Immature natural killer cell (primary cell): ENCODE results near the gene CFAP74. TPM values are rescaled to one million over a fixed set of nuclear protein-coding genes. Genes with fewer than 3 reads are reported as not detected.
A peak's percentile ranks its signal among the peaks of the same experiment; 100 is the strongest.

Experiments
- DNase-seq, 3 donors: peaks; one replicate each; pipeline ENCODE4 v3.0.0; 2022; ENCODE audit warnings: mixed read lengths in 1 of 3
- H3K27ac Mint-ChIP-seq, 6 donors: one replicate each; pipeline ENCODE4 v1.8.0; 2020; ENCODE audit warnings: mixed read lengths in 6 of 6, mild to moderate bottlenecking in 5 of 6, inconsistent platforms in 4 of 6, moderate library complexity in 3 of 6
- H3K27me3 Mint-ChIP-seq, 3 donors: one replicate each; pipeline ENCODE4 v1.8.0; 2020 to 2021; ENCODE audit warnings: low read depth in 3 of 3, mild to moderate bottlenecking in 3 of 3, mixed read lengths in 3 of 3, moderate library complexity in 3 of 3, inconsistent platforms in 1 of 3
- H3K36me3 Mint-ChIP-seq, 3 donors: one replicate each; pipeline ENCODE4 v1.8.0; 2020; ENCODE audit warnings: mixed read lengths in 3 of 3, inconsistent platforms in 2 of 3, mild to moderate bottlenecking in 2 of 3
- H3K4me1 Mint-ChIP-seq, 2 donors: one replicate each; pipeline ENCODE4 v1.8.0; 2020; ENCODE audit warnings: inconsistent platforms in 2 of 2, mild to moderate bottlenecking in 2 of 2, mixed read lengths in 2 of 2, moderate library complexity in 1 of 2
- H3K4me3 Mint-ChIP-seq, 5 donors: one replicate each; pipeline ENCODE4 v1.8.0; 2020; ENCODE audit warnings: mild to moderate bottlenecking in 5 of 5, mixed read lengths in 5 of 5, inconsistent platforms in 3 of 5, moderate library complexity in 3 of 5
- H3K9me3 Mint-ChIP-seq, 6 donors: one replicate each; pipeline ENCODE4 v1.8.0; 2020; ENCODE audit warnings: mild to moderate bottlenecking in 6 of 6, mixed read lengths in 6 of 6, inconsistent platforms in 4 of 6, moderate library complexity in 3 of 6
- polyA plus RNA-seq, 3 donors: library from polyadenylated mRNA; unstranded; fragments of 300-500 nt; fragmentation: Illumina TruSeq; gene quantifications; one replicate each; pipeline ENCODE4 v1.2.3, GENCODE V29; 2021

Gene CFAP74
- polyA plus RNA-seq, 3 donors from 2014 or later: not detected

GRCh38 chr1:2021550-2021949 lies 18.0 kb upstream of the CFAP74 start:
- Mint-ChIP-seq H3K27me3 (peaks cover 11 to 20% (median 12%) of the 10 kb centered on the region in 3 donors), H3K36me3 (no peaks in the 10 kb centered on the region), H3K4me1 (peaks cover 6 to 8% of the 10 kb centered on the region in 2 donors), H3K27ac (no peak overlapping the region), H3K4me3 (no peak overlapping the region), H3K9me3 (peaks cover 0 to 2% (median 0%) of the 10 kb centered on the region in 6 donors)
- no peak for DNase-seq

- peaks cover 11 to 20% (median 12%) of the 10 kb centered on the region in 3 donors for H3K27me3 Mint-ChIP-seq
- H3K9me3 Mint-ChIP-seq: peaks cover 0 to 2% (median 0%) of the 10 kb centered on the region in 6 donors
- H3K36me3 Mint-ChIP-seq: no peaks in the 10 kb centered on the region
- peaks cover 6 to 8% of the 10 kb centered on the region in 2 donors for H3K4me1 Mint-ChIP-seq
- no peak overlapping the region for H3K27ac Mint-ChIP-seq
- DNase-seq: no peak
- no peak overlapping the region for H3K4me3 Mint-ChIP-seq
Measured at GRCh38 chr1:2020310-2020655, 16.7 kb upstream of the CFAP74 start.

GRCh38 chr1:2019571-2020309 lies 16.2 kb upstream of the CFAP74 start:
- Mint-ChIP-seq H3K27ac (no peak overlapping the region), H3K27me3 (peaks cover 11 to 20% (median 12%) of the 10 kb centered on the region in 3 donors), H3K4me1 (peaks cover 6 to 8% of the 10 kb centered on the region in 2 donors), H3K4me3 (no peak overlapping the region), H3K9me3 (peaks cover 0 to 2% (median 0%) of the 10 kb centered on the region in 6 donors), H3K36me3 (no peaks in the 10 kb centered on the region)
- no peak for DNase-seq

GRCh38 chr1:2019172-2019543 lies 15.6 kb upstream of the CFAP74 start, which contains the start of gene GABRD:
GABRD (plus strand) TSS chr1:2019345; CDS start chr1:2019424, 79 bp downstream.
- DNase-seq: no peak
- peaks cover 0 to 2% (median 0%) of the 10 kb centered on the region in 6 donors for H3K9me3 Mint-ChIP-seq
- H3K27me3 Mint-ChIP-seq: peaks cover 14 to 20% (median 14%) of the 10 kb centered on the region in 3 donors
- H3K4me3 Mint-ChIP-seq: peak within 1 kb of the TSS; percentile 37 to 85 (median 79)
- H3K36me3 Mint-ChIP-seq: no peaks in the 10 kb centered on the region
- no peak within 1 kb of the TSS for H3K27ac Mint-ChIP-seq
- H3K4me1 Mint-ChIP-seq: peaks cover 6 to 8% of the 10 kb centered on the region in 2 donors

- no peak overlapping the region for H3K27ac Mint-ChIP-seq
- peaks cover 14 to 20% (median 17%) of the 10 kb centered on the region in 3 donors for H3K27me3 Mint-ChIP-seq
- peaks cover 0 to 2% (median 0%) of the 10 kb centered on the region in 6 donors for H3K9me3 Mint-ChIP-seq
- peak overlapping the region; percentile 37 to 85 (median 79) for H3K4me3 Mint-ChIP-seq
- no peaks in the 10 kb centered on the region for H3K36me3 Mint-ChIP-seq
- H3K4me1 Mint-ChIP-seq: peaks cover 6 to 8% of the 10 kb centered on the region in 2 donors
- DNase-seq: no peak
Measured at GRCh38 chr1:2018217-2019171, 14.9 kb upstream of the CFAP74 start.

GRCh38 chr1:2016123-2016522 lies 12.5 kb upstream of the CFAP74 start:
- Mint-ChIP-seq H3K36me3 (no peaks in the 10 kb centered on the region), H3K4me1 (peaks cover 6 to 8% of the 10 kb centered on the region in 2 donors), H3K27me3 (peaks cover 13 to 20% (median 14%) of the 10 kb centered on the region in 3 donors), H3K4me3 (no peak overlapping the region), H3K27ac (no peak overlapping the region), H3K9me3 (peaks cover 0 to 2% (median 0%) of the 10 kb centered on the region in 6 donors)
- no peak for DNase-seq

GRCh38 chr1:2014741-2015735 lies 11.5 kb upstream of the CFAP74 start:
- DNase-seq: no peak
- no peak overlapping the region for H3K4me3 Mint-ChIP-seq
- H3K9me3 Mint-ChIP-seq: peaks cover 0 to 2% (median 0%) of the 10 kb centered on the region in 6 donors
- H3K27ac Mint-ChIP-seq: no peak overlapping the region
- no peaks in the 10 kb centered on the region for H3K36me3 Mint-ChIP-seq
- H3K4me1 Mint-ChIP-seq: peaks cover 6 to 8% of the 10 kb centered on the region in 2 donors
- H3K27me3 Mint-ChIP-seq: peaks cover 6 to 18% (median 12%) of the 10 kb centered on the region in 3 donors

GRCh38 chr1:2014181-2014580 lies 10.6 kb upstream of the CFAP74 start:
- H3K9me3 Mint-ChIP-seq: peaks cover 0 to 2% (median 0%) of the 10 kb centered on the region in 6 donors
- H3K4me1 Mint-ChIP-seq: peaks cover 6 to 8% of the 10 kb centered on the region in 2 donors
- H3K36me3 Mint-ChIP-seq: no peaks in the 10 kb centered on the region
- no peak for DNase-seq
- no peak overlapping the region for H3K27ac Mint-ChIP-seq
- no peak overlapping the region for H3K4me3 Mint-ChIP-seq
- H3K27me3 Mint-ChIP-seq: peaks cover 5 to 17% (median 11%) of the 10 kb centered on the region in 3 donors

- Mint-ChIP-seq H3K36me3 (no peaks in the 10 kb centered on the region), H3K9me3 (no peaks in the 10 kb centered on the region), H3K4me3 (no peak overlapping the region), H3K27ac (no peak overlapping the region), H3K4me1 (no peaks in the 10 kb centered on the region), H3K27me3 (peaks cover 5 to 7% (median 6%) of the 10 kb centered on the region in 3 donors)
- DNase-seq: no peak
Measured at GRCh38 chr1:2009101-2010053, 5.8 kb upstream of the CFAP74 start.

- Mint-ChIP-seq H3K4me3 (no peak overlapping the region), H3K27me3 (peaks cover 0 to 17% (median 16%) of the 10 kb centered on the region in 3 donors), H3K36me3 (no peaks in the 10 kb centered on the region), H3K27ac (no peak overlapping the region), H3K4me1 (no peaks in the 10 kb centered on the region), H3K9me3 (no peaks in the 10 kb centered on the region)
- DNase-seq: no peak
Measured at GRCh38 chr1:2004856-2005255, 1.3 kb upstream of the CFAP74 start.

GRCh38 chr1:2001773-2002411 lies 1.7 kb downstream of the CFAP74 start:
- DNase-seq: no peak
- Mint-ChIP-seq H3K36me3 (no peaks in the 10 kb centered on the region), H3K9me3 (peaks cover 0 to 1% (median 0%) of the 10 kb centered on the region in 6 donors), H3K4me1 (no peaks in the 10 kb centered on the region), H3K27ac (no peak overlapping the region), H3K4me3 (no peak overlapping the region), H3K27me3 (peaks cover 0 to 20% (median 16%) of the 10 kb centered on the region in 3 donors)

- Mint-ChIP-seq H3K9me3 (peaks cover 0 to 1% (median 0%) of the 10 kb centered on the region in 6 donors), H3K27ac (no peak overlapping the region), H3K4me3 (no peak overlapping the region), H3K27me3 (peaks cover 0 to 21% (median 20%) of the 10 kb centered on the region in 3 donors), H3K4me1 (no peaks in the 10 kb centered on the region), H3K36me3 (no peaks in the 10 kb centered on the region)
- no peak for DNase-seq
Measured at GRCh38 chr1:2000850-2001249, 2.7 kb downstream of the CFAP74 start.
